Stimulated activated CD4-positive, alpha-beta T cell treated with anti-CD3 and anti-CD28 coated beads, Interleukin-1b, Interleukin-23, amount 100 ng/mL, for 48 hours (primary cell): ENCODE results near the gene LIPM.
"Not testable (repeated sequence)": the region's sequence is repeated elsewhere in the genome, so short reads cannot be mapped to it uniquely, and the experiment has no call there.

Experiments used
- DNase-seq: peaks from one replicate; pipeline ENCODE4 v3.0.0-alpha.2; 2020

Gene LIPM

GRCh38 chr10:88803641-88804040 is 1.1 kb downstream of the LIPM start:
- DNase-seq, result no peak

GRCh38 chr10:88804083-88804812 is 1.7 kb downstream of the LIPM start:
- DNase-seq, result no peak

GRCh38 chr10:88805361-88805760 is 2.8 kb downstream of the LIPM start:
- no peak for DNase-seq

- no peak for DNase-seq
These were observed 3.4 kb downstream of the LIPM start for GRCh38 chr10:88805924-88806323.

- no peak for DNase-seq
These were observed 7.1 kb downstream of the LIPM start for GRCh38 chr10:88809621-88810020.

GRCh38 chr10:88810196-88810961 is 7.8 kb downstream of the LIPM start:
- DNase-seq, result no peak

GRCh38 chr10:88813200-88813599 is 10.7 kb downstream of the LIPM start:
- DNase-seq, result no peak

GRCh38 chr10:88819290-88819689 is 16.8 kb downstream of the LIPM start:
- DNase-seq, result no peak

GRCh38 chr10:88820748-88821401 is 18.3 kb downstream of the LIPM start:
- no peak for DNase-seq

GRCh38 chr10:88826388-88826787 is 23.9 kb downstream of the LIPM start:
- DNase-seq, result no peak

GRCh38 chr10:88827671-88828070 is 25.1 kb downstream of the LIPM start:
- DNase-seq, result no peak

- no peak for DNase-seq
These were observed 25.8 kb downstream of the LIPM start for GRCh38 chr10:88828310-88828709.

GRCh38 chr10:88830643-88831268 is 28.2 kb downstream of the LIPM start:
- no peak for DNase-seq

- DNase-seq, result peak; percentile 45
These were observed 29.2 kb downstream of the LIPM start for GRCh38 chr10:88831709-88832108.

GRCh38 chr10:88832376-88832775 is 29.8 kb downstream of the LIPM start:
- DNase-seq, result no peak

- DNase-seq, result no peak
These were observed 30.6 kb downstream of the LIPM start for GRCh38 chr10:88833156-88833555.

- DNase-seq, result no peak
These were observed 31.2 kb downstream of the LIPM start for GRCh38 chr10:88833723-88834122.

GRCh38 chr10:88835096-88835909 is 32.8 kb downstream of the LIPM start:
- peak; percentile 85 for DNase-seq

GRCh38 chr10:88835910-88836221 is 33.3 kb downstream of the LIPM start:
- DNase-seq, result no peak

GRCh38 chr10:88837632-88838031 is 35.1 kb downstream of the LIPM start:
- not testable (repeated sequence) for DNase-seq

GRCh38 chr10:88838766-88839350 is 36.3 kb downstream of the LIPM start:
- no peak for DNase-seq

GRCh38 chr10:88840104-88840503 is 37.6 kb downstream of the LIPM start:
- DNase-seq, result no peak
